NCI-H446 treated with DMSO at 0.1 percent for 48 hours (cell line): ENCODE data around the gene AHI1.

Experiments used
- DNase-seq: peaks from one replicate; lab custom pipeline; 2025; lab: John Stamatoyannopoulos, UW

The AHI1 gene

GRCh38 chr6:135295085-135295484, 202.5 kb downstream of the AHI1 start:
- DNase-seq, result no peak

DNA sequence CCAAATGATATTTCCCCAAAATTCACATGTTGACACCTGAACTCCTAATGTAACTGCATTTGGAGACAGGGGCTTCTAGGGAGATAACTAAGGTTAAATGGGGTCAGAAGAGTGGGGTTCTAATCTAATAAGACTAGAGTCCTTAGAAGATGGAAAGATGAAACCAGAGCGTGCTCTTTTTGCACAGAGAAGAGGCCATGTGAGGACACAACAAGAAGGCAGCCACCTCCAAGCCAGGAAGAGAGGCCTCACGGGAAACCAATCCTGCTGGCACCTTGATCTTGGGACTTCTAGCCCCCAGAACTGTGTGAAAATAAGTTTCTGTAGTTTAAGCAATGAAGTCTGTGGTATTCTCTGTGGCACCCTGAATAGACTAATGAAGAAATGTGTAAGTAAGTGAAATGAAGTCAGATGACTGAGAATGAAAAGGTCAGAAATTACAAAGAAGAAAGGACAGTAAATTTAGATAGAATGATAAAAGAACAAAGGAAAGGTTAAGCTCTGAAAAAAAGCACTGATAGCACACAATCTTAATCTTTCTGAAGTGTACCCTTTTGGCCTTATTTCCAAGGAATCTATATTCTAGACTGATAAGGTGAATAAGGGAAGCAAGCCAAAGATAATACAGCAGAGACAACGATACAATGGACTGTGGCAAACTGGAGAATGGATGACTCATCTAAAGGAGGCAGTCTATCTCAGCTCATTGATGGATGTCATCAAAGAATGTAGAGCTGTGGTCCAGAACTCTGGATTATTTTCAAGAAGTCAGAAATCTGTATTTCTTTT, 206.1 kb downstream of the AHI1 start:
- no peak for DNase-seq

GRCh38 chr6:135289816-135290215, 207.7 kb downstream of the AHI1 start:
- no peak for DNase-seq

- DNase-seq, result no peak
Measured at GRCh38 chr6:135286962-135287538, 210.5 kb downstream of the AHI1 start.

GRCh38 chr6:135285165-135285564, 212.4 kb downstream of the AHI1 start:
- no peak for DNase-seq

DNA sequence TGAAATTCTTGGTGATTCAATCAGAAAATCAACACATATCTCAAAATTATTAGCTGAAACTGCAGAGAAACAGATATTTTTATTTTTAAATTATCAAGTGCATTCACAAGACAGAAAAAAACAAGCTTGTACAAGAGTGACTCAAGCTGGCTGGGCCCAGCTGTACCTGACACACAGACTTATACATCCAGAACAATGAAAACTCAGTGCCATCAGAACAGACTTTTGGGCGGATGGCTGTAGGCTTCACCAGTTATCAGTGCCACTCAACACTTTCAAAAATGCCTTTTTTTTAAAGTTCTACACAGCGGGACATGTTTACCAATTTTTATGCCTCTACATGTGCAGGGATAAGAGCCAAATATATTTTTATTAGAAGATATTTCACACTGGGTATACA, 213.6 kb downstream of the AHI1 start:
- DNase-seq, result no peak

- DNase-seq, result no peak
Measured at GRCh38 chr6:135282395-135282794, 215.1 kb downstream of the AHI1 start.

DNA sequence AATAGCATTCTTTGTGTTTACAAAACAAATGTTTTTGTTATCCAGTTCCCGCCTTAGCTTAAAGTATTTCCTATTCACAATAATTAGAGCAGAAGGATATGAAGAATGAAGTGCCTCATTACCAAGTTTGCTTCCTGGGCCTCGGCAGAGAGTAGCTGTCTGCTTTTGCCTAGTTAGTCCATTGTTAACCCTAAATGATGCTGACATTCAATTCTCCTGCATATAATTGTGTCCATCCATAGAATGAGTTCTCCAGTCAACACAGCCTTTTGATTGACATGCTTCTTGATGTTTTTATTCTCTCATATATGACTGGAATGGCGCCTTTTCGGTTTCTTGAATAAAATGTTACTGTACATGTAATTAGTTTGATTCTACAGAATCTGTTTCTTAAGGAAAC, 215.6 kb downstream of the AHI1 start:
- no peak for DNase-seq

GRCh38 chr6:135281227-135281626, 216.3 kb downstream of the AHI1 start:
- DNase-seq, result no peak

DNA sequence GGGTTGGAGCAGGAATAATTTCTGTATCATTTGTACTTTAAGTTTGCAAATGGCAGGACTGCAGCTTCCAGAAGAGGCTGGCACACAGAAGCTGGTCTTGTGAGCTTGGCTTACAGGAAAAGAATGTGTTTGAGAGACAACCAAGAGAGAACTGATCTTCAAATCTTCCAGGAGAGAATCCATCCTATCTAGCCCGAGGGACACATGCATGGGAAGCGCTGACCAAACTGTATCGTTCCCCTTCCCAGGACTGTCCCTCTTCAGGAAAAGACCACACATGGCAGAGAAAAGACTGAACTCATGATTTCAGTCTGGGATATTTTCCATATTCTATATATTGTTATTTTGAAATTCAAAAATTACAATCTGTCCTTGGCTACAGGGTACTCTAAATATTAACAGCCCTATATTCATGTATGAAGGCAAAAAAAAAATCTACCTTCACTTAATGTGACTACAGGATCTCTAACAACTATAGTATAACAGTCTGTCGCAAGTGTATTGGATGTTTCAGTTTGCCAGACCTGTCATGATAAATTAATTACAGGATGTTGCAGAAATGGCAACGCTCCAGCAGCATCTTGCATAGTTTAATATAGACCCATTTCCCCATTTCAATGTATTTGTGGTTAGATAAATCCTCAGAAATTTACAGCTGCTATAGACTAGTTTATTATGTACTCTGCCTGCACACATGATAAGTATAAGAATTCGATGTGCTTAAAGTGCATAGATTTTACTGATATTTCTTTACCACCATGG, 217.0 kb downstream of the AHI1 start:
- DNase-seq, result peak; percentile 6

- DNase-seq, result no peak
Measured at GRCh38 chr6:135277422-135277821, 220.1 kb downstream of the AHI1 start.

DNA sequence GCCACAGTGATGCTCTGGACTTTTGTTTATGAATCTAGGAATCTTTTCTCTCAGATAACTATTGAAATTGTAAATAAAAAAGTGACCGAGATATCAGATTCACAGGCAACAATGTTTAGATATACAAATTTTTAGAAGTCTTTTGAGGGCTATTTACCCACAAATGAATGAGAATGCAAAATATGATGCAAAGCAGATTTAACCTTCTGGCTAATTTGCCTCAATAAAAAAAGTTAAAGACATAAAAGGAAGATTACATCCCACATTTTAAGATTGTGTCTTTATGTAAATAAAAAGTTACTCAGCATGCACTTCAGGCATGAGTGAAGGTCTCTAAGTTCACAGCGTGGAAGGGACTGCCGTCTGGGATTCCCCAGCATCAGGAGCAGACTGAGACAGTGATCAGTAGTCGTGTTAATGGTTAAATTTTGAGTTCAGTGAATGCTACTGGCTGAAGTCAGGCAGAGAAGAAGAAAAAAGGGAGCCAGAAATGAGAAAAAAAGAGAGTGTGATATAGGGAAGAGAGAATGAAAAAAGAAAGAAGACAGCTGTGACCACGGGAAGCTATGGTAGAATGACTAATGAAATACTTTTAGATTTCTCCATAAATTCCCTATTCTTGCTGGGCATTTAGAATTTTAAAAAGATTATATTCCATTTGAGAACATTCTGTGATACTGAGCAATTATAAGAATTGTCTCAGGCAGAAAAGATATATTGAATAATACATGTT, 222.8 kb downstream of the AHI1 start:
- no peak for DNase-seq

- DNase-seq, result no peak
Measured at GRCh38 chr6:135271626-135272025, 225.9 kb downstream of the AHI1 start.

DNA sequence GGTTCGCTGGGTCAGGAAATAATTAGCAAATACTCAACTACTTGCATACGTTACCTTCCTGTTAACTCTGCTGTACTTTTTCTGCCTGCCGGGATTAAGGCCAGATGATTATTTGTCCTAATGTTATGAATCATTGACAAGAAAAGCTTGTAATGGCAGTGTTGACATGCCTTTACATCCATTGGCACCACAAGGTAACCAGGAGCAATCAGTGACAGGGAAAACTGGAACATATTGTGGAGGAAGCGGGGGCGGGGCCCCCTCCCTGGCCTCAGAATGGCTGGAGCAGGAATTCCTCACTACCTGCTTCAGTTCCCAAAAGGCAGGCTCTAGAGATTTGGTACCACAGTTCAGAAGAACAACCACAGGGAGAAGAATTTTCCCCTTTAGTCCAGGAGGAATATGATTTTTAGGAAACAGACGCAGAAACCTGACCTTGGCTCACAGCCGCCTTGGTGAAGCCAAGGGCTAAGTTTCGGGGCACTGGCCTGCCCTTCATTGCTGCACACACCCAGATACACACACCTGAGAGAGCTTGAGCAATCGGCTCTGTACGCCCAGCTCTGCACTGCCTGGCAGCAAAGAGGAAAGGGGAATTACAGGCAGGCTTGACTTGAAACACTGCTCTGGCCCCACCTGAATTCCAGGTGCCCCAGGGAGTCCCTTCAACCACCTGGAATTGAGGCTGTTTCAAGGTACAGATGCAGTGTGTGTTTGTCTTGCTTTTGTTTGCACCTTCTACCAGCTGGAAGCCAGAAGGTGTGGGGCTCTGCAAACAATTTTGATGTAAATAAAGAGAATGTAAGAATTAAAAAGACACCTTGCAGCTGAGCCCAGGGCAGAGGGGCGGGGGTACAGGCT, 226.6 kb downstream of the AHI1 start:
- DNase-seq, result no peak

- DNase-seq, result no peak
Measured at GRCh38 chr6:135269481-135269891, 228.1 kb downstream of the AHI1 start.

DNA sequence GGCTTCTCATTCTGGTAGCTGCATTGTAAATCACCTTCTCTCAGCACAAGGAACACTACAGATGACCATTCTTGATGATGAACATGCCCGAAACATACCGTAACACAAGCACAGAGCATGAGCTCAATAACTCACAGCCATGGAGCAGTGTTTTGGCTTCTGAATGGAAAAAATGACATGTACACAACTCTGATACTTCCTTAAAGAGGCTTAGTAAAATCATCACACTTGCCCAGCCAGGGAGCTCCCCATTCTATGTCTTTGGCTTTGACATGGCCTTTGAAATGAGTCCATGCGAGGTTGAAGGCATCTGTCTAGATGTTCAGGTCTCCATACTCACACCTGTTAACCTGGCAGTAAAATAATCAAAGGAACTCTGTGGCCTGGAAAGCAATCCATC, 228.8 kb downstream of the AHI1 start:
- DNase-seq, result no peak

DNA sequence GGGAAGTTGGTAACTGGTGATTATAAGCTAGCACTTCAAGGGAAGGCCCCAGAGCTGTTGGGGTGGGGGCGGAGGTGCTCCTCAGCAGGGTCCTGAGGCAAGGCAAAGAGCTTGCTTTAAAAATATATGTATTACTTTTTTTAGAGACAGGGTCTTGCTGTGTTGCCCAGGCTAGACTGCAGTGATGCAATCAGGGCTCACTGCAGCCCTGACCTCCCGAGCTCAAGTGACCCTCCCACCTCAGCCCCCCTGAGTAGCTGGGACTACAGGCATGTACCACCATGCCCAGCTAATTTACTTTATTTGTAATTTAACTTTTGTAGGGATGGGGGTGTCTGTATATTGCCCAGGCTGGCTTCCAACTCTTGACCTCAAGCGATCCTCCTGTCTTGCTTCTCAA, 229.3 kb downstream of the AHI1 start:
- DNase-seq, result no peak

GRCh38 chr6:135267085-135267484, 230.5 kb downstream of the AHI1 start:
- DNase-seq, result no peak

DNA sequence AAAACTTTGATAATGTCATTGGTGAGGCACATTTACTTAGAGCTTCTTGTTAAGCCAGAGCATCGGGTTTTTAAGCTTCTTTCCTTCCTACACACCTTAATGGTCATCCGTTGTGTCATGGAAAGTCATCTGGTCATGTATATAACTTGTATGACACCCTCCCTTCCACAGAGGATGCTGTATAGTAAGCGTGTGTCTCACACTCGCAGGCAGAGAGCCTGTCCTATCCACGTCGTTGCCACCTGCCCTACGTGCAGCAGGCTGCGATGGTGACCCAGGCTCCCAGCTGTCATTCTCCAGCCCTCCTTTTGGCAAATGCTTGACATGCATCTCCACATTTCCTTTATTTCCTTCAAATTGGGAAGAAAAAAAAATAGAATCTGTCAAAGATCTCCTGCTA, 230.9 kb downstream of the AHI1 start:
- no peak for DNase-seq

- no peak for DNase-seq
Measured at GRCh38 chr6:135265278-135265677, 232.3 kb downstream of the AHI1 start.
